Kidney capillary endothelial cell (primary cell): ENCODE measurements around the gene SLC29A2.
"Not testable (repeated sequence)": the region's sequence is repeated elsewhere in the genome, so short reads cannot be mapped to it uniquely, and the experiment has no call there.

Experiments
- DNase-seq: peaks from one replicate; pipeline ENCODE4 v3.0.0-alpha.2; 2018; ENCODE audit warnings: low spot score

SLC29A2 gene

GRCh38 chr11:66333896-66334604 is 37.5 kb downstream of the SLC29A2 start:
- DNase-seq = no peak

DNA sequence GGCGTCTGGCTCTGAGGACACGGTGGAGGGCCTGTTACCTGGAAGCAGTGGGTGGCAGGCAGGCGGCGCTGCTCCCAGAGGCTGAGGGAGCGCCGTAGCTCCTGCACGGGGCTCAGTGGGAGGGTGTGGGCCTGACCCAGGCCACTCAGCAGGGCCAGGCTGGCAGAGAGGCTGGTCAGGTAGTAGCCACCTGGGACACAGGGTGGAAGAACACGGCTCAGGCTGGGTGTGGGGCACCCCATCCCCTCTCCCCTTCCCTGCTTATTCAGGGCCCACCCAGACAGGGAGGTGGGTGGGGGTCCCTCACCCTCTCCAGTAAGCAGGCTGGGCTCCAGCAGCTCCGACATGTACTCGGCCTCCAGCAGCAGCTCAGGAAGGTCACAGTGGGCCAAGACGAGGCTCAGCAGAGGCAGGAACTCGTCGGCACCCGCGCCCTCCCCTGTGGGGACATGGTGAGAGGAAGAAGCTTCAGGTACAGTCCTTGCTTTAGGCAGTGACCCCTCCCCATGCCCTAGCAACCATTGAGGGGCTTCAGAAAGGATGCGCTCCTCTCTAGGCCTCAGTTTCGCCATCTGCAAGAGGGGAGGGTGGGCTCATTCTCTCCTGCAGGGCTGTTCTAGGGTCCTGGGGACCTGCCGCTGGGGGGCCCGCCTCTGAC is 38.2 kb downstream of the SLC29A2 start:
- no peak for DNase-seq

- DNase-seq = no peak
Measured at GRCh38 chr11:66332371-66333219, 39.0 kb downstream of the SLC29A2 start.

DNA sequence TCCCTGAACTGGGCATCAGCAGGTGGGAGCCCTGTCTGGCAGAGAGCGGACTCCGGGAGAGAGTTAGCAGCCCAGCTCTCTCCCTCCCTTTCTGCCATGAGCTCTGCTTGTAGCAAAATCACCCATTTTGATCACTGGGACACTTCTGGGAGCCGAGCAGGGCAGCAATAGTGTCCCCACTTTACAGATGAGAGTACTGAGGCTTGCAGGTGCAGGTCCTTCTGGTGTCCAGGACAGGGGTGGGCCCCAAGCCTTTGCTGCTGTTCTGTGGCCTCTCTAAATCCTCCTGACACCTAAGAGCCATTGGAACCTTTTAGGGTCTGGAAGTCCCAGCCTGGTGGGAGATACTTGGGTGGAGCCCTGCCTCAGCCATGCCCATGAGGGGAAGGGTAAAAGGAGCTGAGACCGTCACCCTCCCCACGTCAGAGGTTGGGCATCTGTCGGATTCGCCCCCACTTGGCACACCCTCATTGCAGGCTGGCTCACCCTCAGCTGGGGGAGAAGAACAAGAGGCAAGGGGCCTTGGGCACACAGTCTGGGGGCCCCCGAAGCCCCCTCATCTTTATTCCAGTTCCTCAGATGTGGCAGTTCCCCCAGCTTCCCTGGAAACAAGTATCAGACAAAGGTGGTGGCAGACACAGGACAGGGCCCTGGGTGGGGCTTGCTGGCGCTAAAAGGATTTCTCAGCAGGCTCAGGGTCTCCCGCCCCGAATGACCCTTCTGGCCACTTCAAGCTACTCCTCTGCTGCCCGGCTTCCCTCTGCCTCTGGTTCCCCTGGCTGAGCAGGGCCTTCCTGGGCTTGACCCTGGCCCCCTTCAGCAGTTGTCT is 39.8 kb downstream of the SLC29A2 start:
- no peak for DNase-seq

DNA sequence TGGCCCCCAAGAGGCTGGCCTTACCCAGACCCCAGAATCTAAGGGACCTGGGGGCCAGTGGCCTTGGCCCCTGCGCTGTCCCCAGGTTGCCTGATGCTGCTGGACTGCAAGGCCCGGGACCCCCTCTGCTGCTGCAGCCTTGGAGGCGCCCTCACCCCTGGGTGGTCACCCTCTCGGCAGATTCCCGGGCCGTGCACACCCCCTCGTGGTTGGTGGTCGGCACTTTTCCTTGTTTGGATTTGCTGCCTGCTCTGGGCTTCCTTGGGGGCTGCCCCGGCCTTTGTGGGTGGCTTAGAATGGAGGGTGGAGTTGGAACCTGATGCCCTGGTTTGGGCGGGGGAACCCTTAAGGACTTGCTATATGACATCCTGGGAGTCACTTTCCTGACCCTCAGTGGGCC is 40.6 kb downstream of the SLC29A2 start:
- no peak for DNase-seq

DNA sequence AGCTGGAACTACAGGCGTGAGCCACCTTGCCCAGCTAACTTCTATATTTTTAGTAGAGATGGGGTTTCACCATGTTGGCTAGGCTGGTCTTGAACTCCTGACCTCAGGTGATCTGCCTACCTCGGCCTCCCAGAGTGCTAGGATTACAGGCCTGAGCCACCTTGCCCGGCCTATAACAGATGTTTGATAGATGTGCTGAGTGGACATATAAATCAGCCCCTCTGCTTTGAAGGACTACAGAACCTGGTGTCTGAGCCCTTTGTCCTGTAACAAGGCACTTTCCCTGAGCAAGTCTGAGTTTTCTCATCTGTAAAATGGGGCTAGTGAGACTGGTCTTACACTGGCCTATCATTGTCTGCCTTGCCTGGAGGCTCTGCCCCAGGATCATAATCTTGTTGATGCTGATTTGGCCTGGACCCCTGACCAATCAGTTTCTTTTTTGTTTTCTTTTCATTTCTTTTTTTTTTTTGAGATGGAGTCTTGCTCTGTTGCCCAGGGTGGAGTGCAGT is 42.3 kb downstream of the SLC29A2 start:
- DNase-seq = no peak

DNA sequence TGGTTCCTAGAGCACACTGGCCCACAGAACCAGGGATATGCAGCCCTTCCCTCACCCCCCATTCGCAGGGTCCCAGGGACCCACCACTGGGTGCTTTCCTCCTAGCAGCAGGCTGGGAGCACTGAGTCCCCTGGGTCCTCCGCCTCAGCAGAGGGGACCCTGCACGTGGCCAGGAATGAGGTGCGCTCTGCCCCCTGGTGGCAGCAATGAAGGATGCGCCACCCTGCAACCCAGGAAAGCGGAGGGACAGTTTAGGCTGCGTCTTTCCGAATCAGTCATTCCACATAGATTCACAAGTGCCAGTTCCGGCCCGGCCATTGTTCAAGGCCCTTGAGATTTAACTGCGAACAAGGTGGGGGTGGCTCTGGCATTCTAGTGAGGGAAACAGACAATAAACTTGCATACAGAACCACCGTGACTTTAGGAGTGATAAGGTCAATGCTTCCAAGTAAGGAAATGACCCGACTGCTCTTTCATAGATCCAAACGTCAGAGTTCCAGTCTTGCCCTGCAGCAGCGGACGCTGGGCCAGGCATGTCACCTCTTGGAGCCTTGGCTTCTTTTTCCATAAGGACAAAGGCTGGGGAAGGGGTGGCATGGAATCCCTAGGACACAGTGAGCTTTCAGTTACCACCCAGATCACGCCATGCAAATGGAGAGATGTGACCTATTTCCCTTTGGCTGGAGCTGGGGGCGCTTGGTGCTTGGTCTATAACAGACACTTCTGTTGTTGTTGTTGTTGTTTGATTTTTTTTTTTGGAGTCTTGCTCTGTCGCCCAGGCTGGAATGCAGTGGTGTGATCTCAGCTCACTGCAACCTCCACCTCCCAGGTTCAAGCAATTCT is 43.0 kb downstream of the SLC29A2 start:
- peak; percentile 98 for DNase-seq

GRCh38 chr11:66328031-66328301 is 43.6 kb downstream of the SLC29A2 start:
- DNase-seq = no peak

DNA sequence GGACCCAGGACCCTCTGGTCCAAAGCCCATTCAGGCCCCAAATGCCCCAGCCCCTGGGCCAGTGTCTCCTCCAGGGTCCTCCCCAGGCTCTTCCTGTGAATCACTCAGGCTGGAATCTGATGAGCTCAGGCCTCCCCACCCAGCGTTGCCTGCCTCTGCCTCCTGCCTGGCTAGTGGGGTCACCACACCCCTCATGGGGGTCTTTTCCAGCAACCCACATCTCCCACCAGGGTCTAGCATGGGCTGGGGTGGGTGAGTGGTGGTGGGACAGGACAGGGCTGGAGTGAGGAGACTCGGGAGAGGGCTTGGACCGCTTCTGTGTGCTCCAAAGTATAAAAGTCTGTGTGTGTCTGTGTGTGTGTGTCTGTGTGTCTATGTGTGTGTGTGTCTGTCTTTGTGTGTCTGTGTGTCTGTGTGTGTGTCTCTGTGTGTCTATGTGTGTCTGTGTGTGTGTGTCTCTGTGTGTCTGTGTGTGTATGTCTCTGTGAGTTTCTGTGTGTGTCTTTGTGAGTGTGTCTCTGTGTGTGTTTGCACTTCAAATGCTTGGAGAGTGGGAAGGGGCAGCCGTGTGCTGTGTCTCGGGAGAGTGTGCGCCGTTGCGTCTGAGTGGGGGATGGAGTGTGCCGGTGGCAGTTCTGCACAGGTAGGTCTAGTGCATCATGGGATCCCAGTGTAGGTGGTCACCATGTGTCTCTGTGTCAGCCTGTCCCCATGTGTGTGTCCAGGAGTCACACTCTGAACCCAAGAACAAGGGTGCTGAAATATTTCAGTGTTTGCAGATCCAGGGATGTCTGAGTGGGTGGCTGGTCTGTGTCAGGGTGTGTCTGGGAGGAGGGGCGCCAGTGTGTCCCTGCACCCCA is 44.2 kb downstream of the SLC29A2 start:
- DNase-seq = peak; percentile 57

- no peak for DNase-seq
Measured at GRCh38 chr11:66326261-66327111, 45.1 kb downstream of the SLC29A2 start.

DNA sequence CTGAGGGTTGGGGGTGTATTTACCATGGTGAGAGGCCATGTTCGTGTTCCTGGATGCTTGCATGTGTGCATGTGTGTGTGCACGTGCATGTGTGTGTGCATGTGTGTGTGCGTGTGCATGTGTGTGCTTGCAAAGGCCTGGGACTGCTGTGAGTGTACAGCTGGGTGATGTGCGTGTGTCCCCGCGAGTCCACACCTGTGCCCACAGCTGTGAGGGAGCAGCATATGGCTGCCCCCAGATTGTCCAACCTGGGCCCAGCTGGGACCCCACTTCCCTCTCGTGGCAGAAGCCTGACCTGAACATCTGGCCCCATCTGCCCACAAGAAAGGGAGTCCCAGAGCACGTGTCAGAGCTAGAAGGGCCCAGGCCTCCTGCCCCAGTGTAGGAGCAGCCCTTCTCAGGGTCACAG is 46.3 kb downstream of the SLC29A2 start:
- no peak for DNase-seq

DNA sequence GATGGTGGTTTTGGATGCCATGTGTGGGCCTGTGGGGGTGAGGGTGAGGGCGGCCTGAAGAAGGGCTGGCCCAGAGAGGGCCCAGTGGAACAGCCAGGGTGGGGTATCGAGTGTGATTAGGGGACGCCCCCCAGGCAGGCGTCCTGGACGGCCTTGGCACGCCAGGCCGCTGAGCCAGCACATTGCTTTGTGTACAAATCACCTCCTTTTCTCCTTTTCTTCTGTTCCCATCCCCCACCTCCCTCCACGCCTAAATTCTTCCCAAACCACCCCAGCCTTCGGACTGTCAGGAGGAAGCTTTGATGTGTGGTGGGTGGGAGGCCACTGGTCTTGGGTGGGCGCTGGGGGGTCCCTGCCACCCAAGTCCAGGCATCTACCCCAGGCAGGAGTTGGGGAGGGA is 46.9 kb downstream of the SLC29A2 start:
- no peak for DNase-seq

DNA sequence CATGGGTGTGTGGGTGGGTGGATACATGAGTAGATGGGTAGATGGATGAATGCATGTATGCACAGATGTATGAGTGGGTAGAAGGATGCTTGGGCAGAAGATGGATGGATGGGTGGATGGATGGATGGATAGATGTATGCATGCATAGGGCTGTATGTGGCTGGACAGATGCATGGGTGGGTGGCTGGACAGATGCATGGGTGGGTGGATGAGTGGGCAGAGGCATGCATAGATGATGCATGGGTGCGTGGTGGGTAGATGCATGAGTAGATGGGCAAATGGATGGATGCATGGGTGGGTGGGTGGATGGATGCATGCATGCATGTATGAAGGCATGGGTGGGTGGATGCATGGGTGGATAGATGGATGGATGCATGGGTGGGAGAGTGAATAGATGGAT is 47.9 kb downstream of the SLC29A2 start:
- DNase-seq = no peak

GRCh38 chr11:66322732-66323427 is 48.7 kb downstream of the SLC29A2 start:
- DNase-seq = no peak

DNA sequence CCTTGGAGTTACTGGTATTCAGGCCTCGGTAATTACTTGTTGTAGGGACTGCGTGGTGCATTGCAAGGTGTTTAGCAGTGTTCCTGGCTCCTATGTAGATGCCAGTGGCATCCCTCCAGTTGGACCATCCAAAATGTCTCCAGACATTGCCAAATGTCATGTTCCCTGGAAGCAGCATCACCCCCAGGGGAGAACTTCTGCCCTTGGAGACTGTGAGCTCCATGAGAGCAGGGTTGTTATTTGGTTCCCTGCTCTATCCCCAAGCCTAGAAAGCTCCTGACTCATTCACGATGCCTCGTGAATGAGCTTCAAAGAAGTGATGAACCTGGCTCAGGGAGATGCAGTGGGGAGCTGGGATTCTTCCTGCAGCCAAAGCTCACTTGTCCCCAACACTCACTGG is 50.0 kb downstream of the SLC29A2 start:
- no peak for DNase-seq

GRCh38 chr11:66320748-66321147 is 50.8 kb downstream of the SLC29A2 start:
- not testable (repeated sequence) for DNase-seq

- DNase-seq = not testable (repeated sequence)
Measured at GRCh38 chr11:66320289-66320688, 51.3 kb downstream of the SLC29A2 start.

GRCh38 chr11:66318600-66318970 is 53.0 kb downstream of the SLC29A2 start:
- no peak for DNase-seq
